GM20000 (cell line): ENCODE results near the gene KCNMA1.
A peak's percentile ranks its signal among the peaks of the same experiment; 100 is the strongest.

Experiments
- DNase-seq: peaks from one replicate; pipeline ENCODE4 v3.0.0; 2012; ENCODE audit warnings: low spot score
- TF ChIP-seq, protein P1 (sequence below): IDR thresholded peaks from 2 replicates; pipeline ENCODE4 v1.5.1; 2012; ENCODE audit warnings: mild to moderate bottlenecking, control low read depth; ENCODE audit errors: extremely low read depth, missing control alignments

Gene KCNMA1

GRCh38 chr10:77328272-77328816 is 309.3 kb downstream of the KCNMA1 start:
- TF ChIP-seq, protein P1, sequence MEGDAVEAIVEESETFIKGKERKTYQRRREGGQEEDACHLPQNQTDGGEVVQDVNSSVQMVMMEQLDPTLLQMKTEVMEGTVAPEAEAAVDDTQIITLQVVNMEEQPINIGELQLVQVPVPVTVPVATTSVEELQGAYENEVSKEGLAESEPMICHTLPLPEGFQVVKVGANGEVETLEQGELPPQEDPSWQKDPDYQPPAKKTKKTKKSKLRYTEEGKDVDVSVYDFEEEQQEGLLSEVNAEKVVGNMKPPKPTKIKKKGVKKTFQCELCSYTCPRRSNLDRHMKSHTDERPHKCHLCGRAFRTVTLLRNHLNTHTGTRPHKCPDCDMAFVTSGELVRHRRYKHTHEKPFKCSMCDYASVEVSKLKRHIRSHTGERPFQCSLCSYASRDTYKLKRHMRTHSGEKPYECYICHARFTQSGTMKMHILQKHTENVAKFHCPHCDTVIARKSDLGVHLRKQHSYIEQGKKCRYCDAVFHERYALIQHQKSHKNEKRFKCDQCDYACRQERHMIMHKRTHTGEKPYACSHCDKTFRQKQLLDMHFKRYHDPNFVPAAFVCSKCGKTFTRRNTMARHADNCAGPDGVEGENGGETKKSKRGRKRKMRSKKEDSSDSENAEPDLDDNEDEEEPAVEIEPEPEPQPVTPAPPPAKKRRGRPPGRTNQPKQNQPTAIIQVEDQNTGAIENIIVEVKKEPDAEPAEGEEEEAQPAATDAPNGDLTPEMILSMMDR: no peak
- peak; percentile 11 for DNase-seq

DNA sequence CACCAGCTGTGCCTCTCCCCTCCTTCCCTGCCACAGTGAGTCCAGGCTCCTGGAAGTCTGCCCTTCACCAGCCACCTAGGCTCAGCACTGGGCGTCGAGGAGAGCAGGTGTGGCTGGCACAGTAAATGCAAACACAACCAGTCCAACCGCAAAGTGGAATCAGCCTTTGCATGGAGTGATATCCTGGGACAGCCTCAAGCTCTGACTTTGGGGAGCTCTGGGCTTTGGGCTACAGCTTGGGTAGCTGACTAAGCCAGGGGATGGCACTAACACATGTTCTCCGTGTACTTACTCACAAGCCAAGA is 312.4 kb downstream of the KCNMA1 start:
- DNase-seq: no peak
- TF ChIP-seq, protein P1: no peak

DNA sequence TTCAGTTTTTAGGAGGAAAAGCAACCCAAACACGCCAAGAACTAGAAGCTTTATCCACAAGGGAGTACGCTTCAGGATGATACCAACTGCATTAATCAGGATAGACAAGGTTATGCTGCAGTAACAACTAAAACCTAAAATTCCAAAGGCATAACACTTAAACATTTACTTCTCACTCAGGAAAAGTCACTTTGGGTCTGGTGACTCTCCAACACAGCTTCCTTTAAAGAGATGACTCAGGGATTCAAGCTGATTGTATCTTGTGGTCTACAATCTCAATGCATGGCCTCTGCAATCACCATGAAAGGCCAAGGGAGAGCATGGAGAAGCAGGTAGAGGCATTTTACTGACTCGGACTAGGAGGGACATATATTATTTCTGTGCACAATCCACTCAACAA is 315.8 kb downstream of the KCNMA1 start:
- DNase-seq: no peak
- TF ChIP-seq, protein P1: no peak

GRCh38 chr10:77320971-77321471 is 316.6 kb downstream of the KCNMA1 start:
- TF ChIP-seq, protein P1: no peak
- DNase-seq: no peak

DNA sequence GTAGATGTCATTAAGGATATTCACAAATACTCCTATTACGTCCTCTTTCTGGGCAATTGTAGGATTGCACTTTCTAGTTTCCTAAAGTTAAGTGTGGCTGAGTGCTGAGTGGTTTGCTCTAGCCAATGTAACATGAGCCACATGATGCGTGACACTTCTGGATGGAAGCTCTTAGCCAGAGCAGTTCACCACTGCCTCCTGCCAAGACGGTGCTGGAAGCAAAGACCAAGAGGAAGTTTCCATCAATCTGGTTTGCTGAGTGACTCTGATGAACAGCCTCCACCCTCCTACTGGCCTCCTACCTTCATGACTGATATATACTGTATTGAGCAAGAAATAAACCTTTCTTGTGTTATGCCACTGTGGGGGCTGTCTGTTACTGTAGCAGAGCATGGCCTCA is 318.1 kb downstream of the KCNMA1 start:
- no peak for DNase-seq
- TF ChIP-seq, protein P1: no peak

- DNase-seq: no peak
- TF ChIP-seq, protein P1: no peak
These were observed 318.9 kb downstream of the KCNMA1 start for GRCh38 chr10:77318739-77319138.

- no peak for DNase-seq
- TF ChIP-seq, protein P1: no peak
These were observed 320.4 kb downstream of the KCNMA1 start for GRCh38 chr10:77317221-77317620.
